B cell (primary cell): ENCODE results near the gene SLC7A7.

Experiments
- EZH2 ChIP-seq: IDR thresholded peaks from 2 replicates; pipeline ENCODE4 v1.6.1; 2012; ENCODE audit warnings: borderline replicate concordance, low read depth, mild to moderate bottlenecking, moderate library complexity, low read length; ENCODE audit not compliant: insufficient read depth, poor library complexity, severe bottlenecking
- TF ChIP-seq, protein P1 (sequence below): fragments of 200-600 bp; IDR thresholded peaks from one replicate; pipeline ENCODE4 v1.8.0; 2022; ENCODE audit warnings: antibody characterized with exemption, mild to moderate bottlenecking

DNA sequence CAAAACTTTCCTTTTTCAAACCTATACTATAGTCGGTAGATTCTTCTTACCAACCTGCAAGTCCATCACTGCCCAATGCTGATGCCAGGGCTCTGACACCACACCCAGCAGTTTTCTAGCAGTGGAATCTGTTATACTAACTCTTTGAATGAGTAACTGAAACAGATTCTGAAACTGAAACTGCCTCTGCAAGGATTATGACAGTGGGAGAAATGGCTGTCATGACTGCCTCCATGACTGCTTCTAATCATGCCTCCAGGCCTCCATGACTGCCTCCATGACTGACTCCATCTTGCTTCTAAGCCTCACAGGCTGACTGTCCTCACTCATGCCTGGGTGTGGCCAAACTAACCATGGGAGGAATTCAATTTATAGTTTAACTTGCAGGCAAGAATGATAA, 78.2 kb downstream of the SLC7A7 start:
- no peak for TF ChIP-seq EZH2
- TF ChIP-seq, protein P1, sequence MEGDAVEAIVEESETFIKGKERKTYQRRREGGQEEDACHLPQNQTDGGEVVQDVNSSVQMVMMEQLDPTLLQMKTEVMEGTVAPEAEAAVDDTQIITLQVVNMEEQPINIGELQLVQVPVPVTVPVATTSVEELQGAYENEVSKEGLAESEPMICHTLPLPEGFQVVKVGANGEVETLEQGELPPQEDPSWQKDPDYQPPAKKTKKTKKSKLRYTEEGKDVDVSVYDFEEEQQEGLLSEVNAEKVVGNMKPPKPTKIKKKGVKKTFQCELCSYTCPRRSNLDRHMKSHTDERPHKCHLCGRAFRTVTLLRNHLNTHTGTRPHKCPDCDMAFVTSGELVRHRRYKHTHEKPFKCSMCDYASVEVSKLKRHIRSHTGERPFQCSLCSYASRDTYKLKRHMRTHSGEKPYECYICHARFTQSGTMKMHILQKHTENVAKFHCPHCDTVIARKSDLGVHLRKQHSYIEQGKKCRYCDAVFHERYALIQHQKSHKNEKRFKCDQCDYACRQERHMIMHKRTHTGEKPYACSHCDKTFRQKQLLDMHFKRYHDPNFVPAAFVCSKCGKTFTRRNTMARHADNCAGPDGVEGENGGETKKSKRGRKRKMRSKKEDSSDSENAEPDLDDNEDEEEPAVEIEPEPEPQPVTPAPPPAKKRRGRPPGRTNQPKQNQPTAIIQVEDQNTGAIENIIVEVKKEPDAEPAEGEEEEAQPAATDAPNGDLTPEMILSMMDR, result no peak
